ENCODE data around the gene CD79B.
"Not testable (repeated sequence)": the region's sequence is repeated elsewhere in the genome, so short reads cannot be mapped to it uniquely, and the experiment has no call there.

CD79B gene

GRCh38 chr17:63918789-63919305 lies 13.3 kb downstream of the CD79B start, which contains the start of gene GH1:
TSS of gene GH1 (minus strand) at chr17:63918839. CDS start at chr17:63918776, 63 bp downstream.
- WGBS, 2 experiments (ENCODE audit: insufficient coverage in 2 of 2): 59 to 75% methylated on average over 2 to 6 of the region's 10 CpGs
- H3K4me1 ChIP-seq (ENCODE audit: control insufficient read depth, insufficient read depth, low read length, poor library complexity, severe bottlenecking); H3K9me3 ChIP-seq (ENCODE audit: control insufficient read depth, low read length); H3K36me3 ChIP-seq (ENCODE audit: control insufficient read depth, insufficient read depth, low read length); H3K4me3 ChIP-seq (ENCODE audit: extremely low read depth, insufficient read depth, low read length, poor library complexity, severe bottlenecking); H3K27ac ChIP-seq (ENCODE audit: low read depth, low read length, severe bottlenecking): not testable (repeated sequence)

GRCh38 chr17:63918305-63918704 lies 13.8 kb downstream of the CD79B start:
- WGBS, 2 experiments (ENCODE audit: insufficient coverage in 2 of 2): 44 to 46% methylated on average over 5 to 6 of the region's 10 CpGs
- H3K9me3 ChIP-seq (ENCODE audit: control insufficient read depth, low read length): no peaks in the 10 kb centered on the region
- H3K36me3 ChIP-seq (ENCODE audit: control insufficient read depth, insufficient read depth, low read length): no peaks in the 10 kb centered on the region
- H3K27ac ChIP-seq (ENCODE audit: low read depth, low read length, severe bottlenecking): no peak overlapping the region
- no peak overlapping the region for H3K4me3 ChIP-seq (ENCODE audit: extremely low read depth, insufficient read depth, low read length, poor library complexity, severe bottlenecking)
- H3K4me1 ChIP-seq (ENCODE audit: control insufficient read depth, insufficient read depth, low read length, poor library complexity, severe bottlenecking): no peaks in the 10 kb centered on the region

GRCh38 chr17:63917646-63918045 lies 14.5 kb downstream of the CD79B start:
- Histone ChIP-seq H3K9me3 (ENCODE audit: control insufficient read depth, low read length) (no peaks in the 10 kb centered on the region), H3K36me3 (ENCODE audit: control insufficient read depth, insufficient read depth, low read length) (no peaks in the 10 kb centered on the region), H3K27ac (ENCODE audit: low read depth, low read length, severe bottlenecking) (no peak overlapping the region), H3K4me1 (ENCODE audit: control insufficient read depth, insufficient read depth, low read length, poor library complexity, severe bottlenecking) (no peaks in the 10 kb centered on the region), H3K4me3 (ENCODE audit: extremely low read depth, insufficient read depth, low read length, poor library complexity, severe bottlenecking) (no peak overlapping the region)
- 79 to 84% methylated on average over 11 to 13 of the region's 13 CpGs for WGBS, 2 experiments (ENCODE audit: insufficient coverage in 2 of 2)

DNA sequence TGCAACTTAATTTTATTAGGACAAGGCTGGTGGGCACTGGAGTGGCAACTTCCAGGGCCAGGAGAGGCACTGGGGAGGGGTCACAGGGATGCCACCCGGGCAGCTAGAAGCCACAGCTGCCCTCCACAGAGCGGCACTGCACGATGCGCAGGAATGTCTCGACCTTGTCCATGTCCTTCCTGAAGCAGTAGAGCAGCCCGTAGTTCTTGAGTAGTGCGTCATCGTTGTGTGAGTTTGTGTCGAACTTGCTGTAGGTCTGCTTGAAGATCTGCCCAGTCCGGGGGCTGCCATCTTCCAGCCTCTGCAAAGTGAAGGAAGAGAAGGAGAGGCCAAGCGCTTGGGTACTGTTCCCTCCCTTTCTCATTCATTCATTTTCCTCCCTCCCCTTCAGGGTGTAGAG lies 14.9 kb downstream of the CD79B start:
- WGBS, 2 experiments (ENCODE audit: insufficient coverage in 2 of 2): 93% methylated on average over 5 of the region's 11 CpGs; no CpG with 5 or more reads in 1 of the 2 experiments
- not testable (repeated sequence) for H3K27ac ChIP-seq (ENCODE audit: low read depth, low read length, severe bottlenecking); H3K9me3 ChIP-seq (ENCODE audit: control insufficient read depth, low read length); H3K4me1 ChIP-seq (ENCODE audit: control insufficient read depth, insufficient read depth, low read length, poor library complexity, severe bottlenecking); H3K36me3 ChIP-seq (ENCODE audit: control insufficient read depth, insufficient read depth, low read length); H3K4me3 ChIP-seq (ENCODE audit: extremely low read depth, insufficient read depth, low read length, poor library complexity, severe bottlenecking)

DNA sequence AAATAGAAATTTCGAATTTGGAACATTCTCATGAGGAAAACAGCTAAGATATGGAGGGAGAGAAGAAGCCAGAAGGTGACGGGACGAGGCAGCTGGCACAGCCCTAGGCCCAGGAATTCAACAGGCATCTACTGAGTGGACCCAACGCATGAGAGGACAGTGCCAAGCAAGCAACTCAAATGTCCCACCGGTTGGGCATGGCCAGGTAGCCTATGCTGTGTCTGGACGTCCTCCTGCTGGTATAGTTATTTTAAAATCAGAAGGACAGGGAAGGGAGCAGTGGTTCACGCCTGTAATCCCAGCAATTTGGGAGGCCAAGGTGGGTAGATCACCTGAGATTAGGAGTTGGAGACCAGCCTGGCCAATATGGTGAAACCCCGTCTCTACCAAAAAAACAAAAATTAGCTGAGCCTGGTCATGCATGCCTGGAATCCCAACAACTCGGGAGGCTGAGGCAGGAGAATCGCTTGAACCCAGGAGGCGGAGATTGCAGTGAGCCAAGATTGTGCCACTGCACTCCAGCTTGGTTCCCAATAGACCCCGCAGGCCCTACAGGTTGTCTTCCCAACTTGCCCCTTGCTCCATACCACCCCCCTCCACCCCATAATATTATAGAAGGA lies 15.5 kb downstream of the CD79B start:
- H3K27ac ChIP-seq (ENCODE audit: low read depth, low read length, severe bottlenecking): no peak overlapping the region
- H3K9me3 ChIP-seq (ENCODE audit: control insufficient read depth, low read length): no peaks in the 10 kb centered on the region
- H3K4me1 ChIP-seq (ENCODE audit: control insufficient read depth, insufficient read depth, low read length, poor library complexity, severe bottlenecking): no peaks in the 10 kb centered on the region
- no peaks in the 10 kb centered on the region for H3K36me3 ChIP-seq (ENCODE audit: control insufficient read depth, insufficient read depth, low read length)
- no peak overlapping the region for H3K4me3 ChIP-seq (ENCODE audit: extremely low read depth, insufficient read depth, low read length, poor library complexity, severe bottlenecking)
- WGBS, 2 experiments (ENCODE audit: insufficient coverage in 2 of 2): 87 to 89% methylated on average over 11 to 12 of the region's 12 CpGs

DNA sequence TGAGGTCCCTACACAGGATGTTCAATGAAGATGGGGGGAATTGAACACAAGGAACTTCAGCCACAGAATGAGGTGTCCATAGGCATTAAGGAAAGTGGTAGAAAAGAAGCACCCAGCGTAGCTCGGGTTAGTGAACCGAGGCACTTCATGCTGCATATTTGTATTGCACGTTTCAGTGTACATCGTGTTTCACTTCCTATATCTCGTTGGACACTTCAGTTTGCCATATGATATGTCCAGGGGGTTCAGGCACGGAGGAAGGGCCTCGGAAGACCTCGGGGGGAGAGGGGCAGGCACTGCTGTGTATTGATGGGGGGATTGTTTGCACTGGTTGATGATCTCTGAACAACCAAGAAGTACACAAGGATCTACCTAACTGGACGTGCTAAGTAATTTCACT lies 16.4 kb downstream of the CD79B start:
- not testable (repeated sequence) for H3K27ac ChIP-seq (ENCODE audit: low read depth, low read length, severe bottlenecking); H3K9me3 ChIP-seq (ENCODE audit: control insufficient read depth, low read length); H3K4me1 ChIP-seq (ENCODE audit: control insufficient read depth, insufficient read depth, low read length, poor library complexity, severe bottlenecking); H3K4me3 ChIP-seq (ENCODE audit: extremely low read depth, insufficient read depth, low read length, poor library complexity, severe bottlenecking); H3K36me3 ChIP-seq (ENCODE audit: control insufficient read depth, insufficient read depth, low read length)
- WGBS, 2 experiments (ENCODE audit: insufficient coverage in 2 of 2): 95 to 97% methylated on average over 7 to 9 of the region's 10 CpGs

GRCh38 chr17:63914471-63914870 lies 17.7 kb downstream of the CD79B start:
- Histone ChIP-seq H3K36me3 (ENCODE audit: control insufficient read depth, insufficient read depth, low read length) (no peaks in the 10 kb centered on the region), H3K4me3 (ENCODE audit: extremely low read depth, insufficient read depth, low read length, poor library complexity, severe bottlenecking) (no peak overlapping the region), H3K9me3 (ENCODE audit: control insufficient read depth, low read length) (no peaks in the 10 kb centered on the region), H3K4me1 (ENCODE audit: control insufficient read depth, insufficient read depth, low read length, poor library complexity, severe bottlenecking) (no peaks in the 10 kb centered on the region), H3K27ac (ENCODE audit: low read depth, low read length, severe bottlenecking) (no peak overlapping the region)
- 95 to 97% methylated on average over 7 of the region's 7 CpGs for WGBS, 2 experiments (ENCODE audit: insufficient coverage in 2 of 2)

GRCh38 chr17:63911657-63912100 lies 20.5 kb downstream of the CD79B start:
- no peak overlapping the region for H3K4me3 ChIP-seq (ENCODE audit: extremely low read depth, insufficient read depth, low read length, poor library complexity, severe bottlenecking)
- no peaks in the 10 kb centered on the region for H3K9me3 ChIP-seq (ENCODE audit: control insufficient read depth, low read length)
- 72 to 84% methylated on average over 4 to 5 of the region's 8 CpGs for WGBS, 2 experiments (ENCODE audit: insufficient coverage in 2 of 2)
- H3K27ac ChIP-seq (ENCODE audit: low read depth, low read length, severe bottlenecking): no peak overlapping the region
- no peaks in the 10 kb centered on the region for H3K36me3 ChIP-seq (ENCODE audit: control insufficient read depth, insufficient read depth, low read length)
- no peaks in the 10 kb centered on the region for H3K4me1 ChIP-seq (ENCODE audit: control insufficient read depth, insufficient read depth, low read length, poor library complexity, severe bottlenecking)

GRCh38 chr17:63911041-63911635 lies 21.0 kb downstream of the CD79B start, which contains the start of gene CSHL1:
TSS of gene CSHL1 (minus strand) at chr17:63911258. CDS start at chr17:63911196, 62 bp downstream.
- Histone ChIP-seq H3K27ac (ENCODE audit: low read depth, low read length, severe bottlenecking) (no peak within 1 kb of the TSS), H3K4me1 (ENCODE audit: control insufficient read depth, insufficient read depth, low read length, poor library complexity, severe bottlenecking) (no peaks in the 10 kb centered on the region), H3K9me3 (ENCODE audit: control insufficient read depth, low read length) (no peaks in the 10 kb centered on the region), H3K36me3 (ENCODE audit: control insufficient read depth, insufficient read depth, low read length) (no peaks in the 10 kb centered on the region), H3K4me3 (ENCODE audit: extremely low read depth, insufficient read depth, low read length, poor library complexity, severe bottlenecking) (no peak within 1 kb of the TSS)
- WGBS, 2 experiments (ENCODE audit: insufficient coverage in 2 of 2): 81 to 91% methylated on average over 10 to 11 of the region's 15 CpGs

DNA sequence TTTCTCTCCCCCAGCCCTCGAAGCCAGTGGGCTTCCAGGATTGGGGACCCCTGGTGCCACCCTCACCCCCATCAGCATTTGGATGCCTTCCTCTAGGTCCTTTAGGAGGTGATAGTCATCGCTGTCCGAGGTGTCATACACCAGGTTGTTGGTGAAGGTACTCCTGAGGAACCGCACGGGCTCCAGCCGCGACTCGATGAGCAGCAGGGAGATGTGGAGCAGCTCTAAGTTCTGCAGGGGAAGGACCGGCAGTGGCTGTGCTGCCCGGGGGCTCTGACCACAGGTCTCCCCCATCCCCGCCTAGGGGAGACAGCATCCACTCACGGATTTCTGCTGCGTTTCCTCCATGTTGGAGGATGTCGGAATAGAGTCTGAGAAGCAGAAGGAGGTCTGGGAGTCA lies 22.0 kb downstream of the CD79B start:
- Histone ChIP-seq H3K4me1 (ENCODE audit: control insufficient read depth, insufficient read depth, low read length, poor library complexity, severe bottlenecking) (no peaks in the 10 kb centered on the region), H3K9me3 (ENCODE audit: control insufficient read depth, low read length) (no peaks in the 10 kb centered on the region), H3K27ac (ENCODE audit: low read depth, low read length, severe bottlenecking) (no peak overlapping the region), H3K36me3 (ENCODE audit: control insufficient read depth, insufficient read depth, low read length) (no peaks in the 10 kb centered on the region), H3K4me3 (ENCODE audit: extremely low read depth, insufficient read depth, low read length, poor library complexity, severe bottlenecking) (no peak overlapping the region)
- 81 to 84% methylated on average over 13 of the region's 14 CpGs for WGBS, 2 experiments (ENCODE audit: insufficient coverage in 2 of 2)

- not testable (repeated sequence) for H3K9me3 ChIP-seq (ENCODE audit: control insufficient read depth, low read length); H3K4me1 ChIP-seq (ENCODE audit: control insufficient read depth, insufficient read depth, low read length, poor library complexity, severe bottlenecking); H3K27ac ChIP-seq (ENCODE audit: low read depth, low read length, severe bottlenecking); H3K36me3 ChIP-seq (ENCODE audit: control insufficient read depth, insufficient read depth, low read length); H3K4me3 ChIP-seq (ENCODE audit: extremely low read depth, insufficient read depth, low read length, poor library complexity, severe bottlenecking)
- 94 to 100% methylated on average over 5 to 8 of the region's 10 CpGs for WGBS, 2 experiments (ENCODE audit: insufficient coverage in 2 of 2)
These were observed 22.5 kb downstream of the CD79B start for GRCh38 chr17:63909586-63909985.
